B cell (primary cell): ENCODE data around the gene ADAP1. TPM values are rescaled to one million over a fixed set of nuclear protein-coding genes. Genes with fewer than 3 reads are reported as not detected.
A peak's percentile ranks its signal among the peaks of the same experiment; 100 is the strongest.

Source experiments
- ATAC-seq: fragments of 200-7000 bp; cut with Tn5 transposase; one replicate; pipeline ENCODE4 v1.10.0; 2021; ENCODE audit warnings: low read depth, mild to moderate bottlenecking, moderate number of reproducible peaks, moderate library complexity
- CTCF ChIA-PET: fragments of 350-600 bp; sonication (Branson Sonifier 250); formaldehyde crosslinking; loops from one replicate; lab custom pipeline; 2021; ENCODE audit warnings: antibody characterized with exemption, inconsistent platforms; lab: Charles Lee
- POLR2A ChIA-PET: fragments of 350-600 bp; sonication (Branson Sonifier 250); formaldehyde crosslinking; loops from one replicate; lab custom pipeline; 2021; ENCODE audit warnings: antibody characterized with exemption; lab: Charles Lee
- DNase-seq: peaks from one replicate; pipeline ENCODE4 v3.0.0; 2013
- H2AFZ ChIP-seq: 2 replicates; pipeline ENCODE4 v1.6.1; 2012; ENCODE audit warnings: mild to moderate bottlenecking, low read depth, low read length; ENCODE audit not compliant: insufficient read depth, poor library complexity, severe bottlenecking
- H3K27ac ChIP-seq, 2 donors: 1 replicate in 1 of 2; 2 replicates in 1 of 2; pipeline ENCODE4 v1.5.1; 2012 to 2013; ENCODE audit warnings: low read length in 2 of 2, mild to moderate bottlenecking in 2 of 2, moderate library complexity in 1 of 2
- H3K27me3 ChIP-seq, 4 experiments: fragments of 200-600 bp in 1 of 4; sonication (generic) in 1 of 4; replicated peaks in 1 of 4; 1 replicate in 2 of 4; 2 replicates in 2 of 4; pipeline versions ENCODE4 v1.6.1 to v1.7.0; 2013 to 2016; ENCODE audit warnings: low read length in 3 of 4, mild to moderate bottlenecking in 2 of 4, mixed read lengths in 1 of 4, moderate library complexity in 1 of 4; ENCODE audit not compliant: insufficient read depth in 4 of 4, control insufficient read depth in 3 of 4; ENCODE audit errors: control extremely low read depth in 1 of 4
- H3K36me3 ChIP-seq, 2 experiments: replicated peaks in 1 of 2; 1 replicate in 1 of 2; 2 replicates in 1 of 2; pipeline versions ENCODE4 v1.6.1 to v1.7.1; 2013; ENCODE audit warnings: low read length in 1 of 2; ENCODE audit not compliant: insufficient read depth in 2 of 2, control insufficient read depth in 1 of 2; ENCODE audit errors: control extremely low read depth in 1 of 2, extremely low read depth in 1 of 2
- H3K4me1 ChIP-seq, 2 donors: fragments of 200-600 bp in 1 of 2; sonication (generic) in 1 of 2; 1 replicate in 1 of 2; 2 replicates in 1 of 2; pipeline versions ENCODE4 v1.5.1 to v1.6.1; 2013 to 2017; ENCODE audit warnings: low read length in 2 of 2; ENCODE audit not compliant: control insufficient read depth in 2 of 2, insufficient read depth in 2 of 2
- H3K4me2 ChIP-seq: replicated peaks from 2 replicates; pipeline ENCODE3; 2012; ENCODE audit warnings: mild to moderate bottlenecking, low read depth, low read length; ENCODE audit not compliant: poor library complexity, severe bottlenecking
- H3K4me3 ChIP-seq, 5 experiments: fragments of 200-600 bp in 1 of 5; sonication (generic) in 1 of 5; 1 replicate in 3 of 5; 2 replicates in 2 of 5; pipeline versions ENCODE4 v1.5.1 to v1.7.0; 2011 to 2016; ENCODE audit warnings: low read length in 4 of 5, mild to moderate bottlenecking in 4 of 5, low read depth in 2 of 5, control low read depth in 1 of 5, moderate library complexity in 1 of 5; ENCODE audit not compliant: insufficient read depth in 1 of 5; ENCODE audit errors: control extremely low read depth in 1 of 5, extremely low read depth in 1 of 5
- H3K79me2 ChIP-seq: fragments of 200-600 bp; sonication (generic); one replicate; pipeline ENCODE4 v1.6.0; 2016; ENCODE audit warnings: low read length; ENCODE audit not compliant: control insufficient read depth, insufficient read depth
- H3K9ac ChIP-seq: fragments of 200-600 bp; sonication (generic); 2 replicates; pipeline ENCODE4 v1.6.1; 2017; ENCODE audit warnings: mild to moderate bottlenecking, low read length, moderate library complexity
- H3K9me3 ChIP-seq, 3 donors: one replicate each; pipeline versions ENCODE4 v1.6.1 to v1.7.1; 2013; ENCODE audit warnings: low read length in 2 of 3; ENCODE audit not compliant: control insufficient read depth in 2 of 3, insufficient read depth in 1 of 3; ENCODE audit errors: control extremely low read depth in 1 of 3
- H4K20me1 ChIP-seq: 2 replicates; pipeline ENCODE4 v1.6.0; 2012; ENCODE audit warnings: mild to moderate bottlenecking, low read length; ENCODE audit not compliant: insufficient read depth, control insufficient read depth, poor library complexity, severe bottlenecking
- H3K27ac Mint-ChIP-seq: one replicate; pipeline ENCODE4 v1.8.0; 2021; ENCODE audit warnings: mixed read lengths
- H3K27me3 Mint-ChIP-seq: one replicate; pipeline ENCODE4 v1.8.0; 2021; ENCODE audit warnings: mixed read lengths
- H3K4me1 Mint-ChIP-seq: one replicate; pipeline ENCODE4 v1.8.0; 2021; ENCODE audit warnings: mixed read lengths
- H3K4me3 Mint-ChIP-seq: one replicate; pipeline ENCODE4 v1.8.0; 2021; ENCODE audit warnings: mixed read lengths
- H3K9me3 Mint-ChIP-seq: one replicate; pipeline ENCODE4 v1.8.0; 2022; ENCODE audit warnings: mixed read lengths; ENCODE audit not compliant: insufficient read depth
- CTCF ChIP-seq: fragments of 200-600 bp; IDR thresholded peaks from one replicate; pipeline ENCODE4 v1.8.0; 2022; ENCODE audit warnings: antibody characterized with exemption, mild to moderate bottlenecking
- EZH2 ChIP-seq: IDR thresholded peaks from 2 replicates; pipeline ENCODE4 v1.6.1; 2012; ENCODE audit warnings: borderline replicate concordance, low read depth, mild to moderate bottlenecking, moderate library complexity, low read length; ENCODE audit not compliant: insufficient read depth, poor library complexity, severe bottlenecking
- WGBS: methylation state at CpG from one replicate; pipeline ENCODE4 v1.1.5; 2013; ENCODE audit warnings: missing lambda C conversion rate; ENCODE audit not compliant: insufficient coverage; 5-methylcytosine and 5-hydroxymethylcytosine counted together
- intact Hi-C: fragments of 100-400 bp; cut with micrococcal nuclease; formaldehyde crosslinking; loops from one replicate; pipeline ENCODE4 v1.10.0; 2022
- polyA plus RNA-seq: library from polyadenylated mRNA; depleted of rRNA; stranded (reverse); fragments of >200 nt; gene quantifications from 2 replicates; pipeline ENCODE4 v1.2.3, GENCODE V29; 2012
- total RNA-seq, 2 donors: library from RNA; stranded (reverse); fragments of 120-200 nt in 1 of 2; gene quantifications; 1 replicate in 1 of 2; 2 replicates in 1 of 2; pipeline versions ENCODE4 v1.2.3 to v1.2.4, GENCODE V29; 2013 to 2022

ADAP1 gene
- total and polyA plus RNA-seq, 2 donors (not counting 1 experiment from before 2014, with no cell fraction given) = 10.8 to 12.9 TPM

DNA sequence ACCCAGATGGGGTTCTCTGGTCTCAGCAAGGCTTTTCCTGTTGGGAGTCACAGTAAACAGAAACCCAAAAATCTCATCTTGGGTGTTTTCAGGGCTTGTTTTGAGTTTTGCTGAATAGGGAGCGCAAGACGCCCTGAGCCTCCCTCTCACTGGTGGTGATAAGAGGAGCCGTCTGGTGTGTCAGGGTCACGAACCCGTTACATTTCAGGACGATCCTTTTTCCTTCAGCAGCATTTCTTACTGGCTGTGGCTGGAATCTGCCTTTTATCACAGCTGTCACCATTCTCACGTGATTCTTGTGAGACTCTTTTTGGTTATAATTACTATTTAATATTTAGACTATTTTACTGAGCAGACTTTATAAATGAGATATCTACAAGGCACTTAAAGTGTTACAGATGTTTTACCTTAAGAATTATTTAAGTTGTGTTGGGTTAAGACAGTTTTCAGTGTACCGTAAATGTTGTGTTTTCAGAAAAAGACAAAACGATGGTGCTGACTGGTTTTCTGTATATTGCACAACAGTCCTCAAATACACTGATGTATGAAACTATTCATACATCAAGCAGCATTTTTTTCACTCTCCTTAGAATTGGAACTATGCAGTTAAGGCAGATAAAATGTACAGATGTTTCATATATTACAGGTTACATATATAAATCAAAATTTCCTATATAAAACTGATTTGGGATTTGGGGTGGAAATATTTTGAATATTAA, 80.3 kb downstream of the ADAP1 start:
- Histone ChIP-seq H3K4me2 (no peak overlapping the region), H3K79me2 (peaks cover 23% of the 10 kb centered on the region), H3K9ac (no peak overlapping the region), H3K4me3 (no peak overlapping the region), H3K9me3 (peaks cover 0 to 7% (median 0%) of the 10 kb centered on the region in 3 donors), H2AFZ (no peak overlapping the region), H4K20me1 (peaks cover 16% of the 10 kb centered on the region), H3K4me1 (peaks cover 21 to 35% of the 10 kb centered on the region in 2 donors), H3K27ac (no peak overlapping the region), H3K36me3 (peaks cover 0 to 25% of the 10 kb centered on the region in 2 experiments), H3K27me3 (no peaks in the 10 kb centered on the region)
- no peak overlapping the region for H3K4me3 Mint-ChIP-seq
- intact Hi-C loops = loop anchor here (5.0 kb wide), 1 partner anchor 42 kb away; the partner anchor contains the start of gene SUN1
- POLR2A ChIA-PET = no interaction called here
- DNase-seq (no peak), ATAC-seq (no peak)
- H3K27ac Mint-ChIP-seq = peak overlapping the region; percentile 53
- WGBS = no CpG with 5 or more reads among the region's 9 CpGs
- no peaks in the 10 kb centered on the region for H3K9me3 Mint-ChIP-seq
- TF ChIP-seq CTCF (no peak), EZH2 (no peak)
- H3K27me3 Mint-ChIP-seq = no peaks in the 10 kb centered on the region
- H3K4me1 Mint-ChIP-seq = peaks cover 25% of the 10 kb centered on the region
- CTCF ChIA-PET = interaction anchor here (0.6 to 8.7 kb wide), 14 partner anchors 13 to 552 kb away, joined by 3 to 113 read pairs (median 3); partner anchors contain the start of gene SUN1
